ENCODE results near the gene WASL.

DNA sequence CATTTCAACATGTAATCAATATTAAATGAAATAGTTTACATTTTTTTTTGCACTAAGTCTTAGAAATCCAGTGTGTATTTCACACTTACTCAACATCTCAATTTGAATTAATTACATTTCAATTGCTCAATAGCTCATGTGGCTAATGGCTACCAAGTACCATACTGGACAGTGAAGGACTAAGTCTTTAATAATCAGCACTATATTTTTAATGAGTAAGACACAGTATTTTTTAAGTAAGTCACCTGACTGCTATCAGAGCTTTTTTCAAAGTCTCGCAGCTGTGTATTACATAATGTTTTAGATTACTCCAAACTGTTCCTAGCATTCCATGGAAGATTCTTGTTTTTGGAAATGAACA, 19.6 kb downstream of the WASL start:
- TF ChIP-seq, protein P1, sequence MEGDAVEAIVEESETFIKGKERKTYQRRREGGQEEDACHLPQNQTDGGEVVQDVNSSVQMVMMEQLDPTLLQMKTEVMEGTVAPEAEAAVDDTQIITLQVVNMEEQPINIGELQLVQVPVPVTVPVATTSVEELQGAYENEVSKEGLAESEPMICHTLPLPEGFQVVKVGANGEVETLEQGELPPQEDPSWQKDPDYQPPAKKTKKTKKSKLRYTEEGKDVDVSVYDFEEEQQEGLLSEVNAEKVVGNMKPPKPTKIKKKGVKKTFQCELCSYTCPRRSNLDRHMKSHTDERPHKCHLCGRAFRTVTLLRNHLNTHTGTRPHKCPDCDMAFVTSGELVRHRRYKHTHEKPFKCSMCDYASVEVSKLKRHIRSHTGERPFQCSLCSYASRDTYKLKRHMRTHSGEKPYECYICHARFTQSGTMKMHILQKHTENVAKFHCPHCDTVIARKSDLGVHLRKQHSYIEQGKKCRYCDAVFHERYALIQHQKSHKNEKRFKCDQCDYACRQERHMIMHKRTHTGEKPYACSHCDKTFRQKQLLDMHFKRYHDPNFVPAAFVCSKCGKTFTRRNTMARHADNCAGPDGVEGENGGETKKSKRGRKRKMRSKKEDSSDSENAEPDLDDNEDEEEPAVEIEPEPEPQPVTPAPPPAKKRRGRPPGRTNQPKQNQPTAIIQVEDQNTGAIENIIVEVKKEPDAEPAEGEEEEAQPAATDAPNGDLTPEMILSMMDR (IDR thresholded peaks at IDR 0.05), result no peak
- TF ChIP-seq POLR2AphosphoS5 (IDR thresholded peaks at IDR 0.05) (no peak), POLR2A (IDR thresholded peaks at IDR 0.05) (no peak)
